Measurements from ENCODE around the gene OGDH. TPM values are rescaled to one million over a fixed set of nuclear protein-coding genes. Genes with fewer than 3 reads are reported as not detected.

The OGDH gene
- total RNA-seq, 4 donors from 2014 or later, result 74.0 to 160 (median 143) TPM

DNA sequence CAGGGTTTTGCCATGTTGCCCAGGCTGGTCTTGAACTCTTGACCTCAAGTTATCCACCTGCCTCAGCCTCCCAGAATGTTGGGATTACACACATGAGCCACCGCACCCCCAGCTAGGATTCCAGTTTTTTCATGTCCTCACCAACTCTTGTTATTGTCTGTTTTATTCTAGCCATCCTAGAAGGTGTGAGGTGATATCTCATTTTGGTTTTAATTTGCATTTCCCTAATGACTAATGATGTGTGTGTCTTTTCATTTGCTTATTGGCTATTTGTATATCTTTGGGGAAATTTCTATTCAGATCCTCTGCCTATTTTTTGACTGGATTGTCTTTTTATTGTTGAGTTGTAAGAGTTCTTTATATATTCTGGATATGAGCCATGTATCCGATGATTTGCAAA lies 83.0 kb downstream of the OGDH start:
- 99 to 100% methylated on average over 2 of the region's 2 CpGs for WGBS, 2 donors (ENCODE audit: low coverage in 1 of 2)
- Histone ChIP-seq H3K4me1 (no peaks in the 10 kb centered on the region), H3K27me3 (no peaks in the 10 kb centered on the region), H3K9me3 (no peaks in the 10 kb centered on the region), H3K27ac (no peak overlapping the region), H3K4me3 (no peak overlapping the region), H3K36me3 (peaks cover 0 to 30% (median 14%) of the 10 kb centered on the region in 4 donors)
- intact Hi-C loops (cut with DNase I; ENCODE audit: low total_unique reads), result no loop called here
- TF ChIP-seq EP300 (IDR thresholded peaks at IDR 0.05; ENCODE audit: low read depth) (no peak), POLR2A (IDR thresholded peaks at IDR 0.05) (no peak), POLR2AphosphoS5 (IDR thresholded peaks at IDR 0.05) (no peak)
- TF ChIP-seq, protein P1, sequence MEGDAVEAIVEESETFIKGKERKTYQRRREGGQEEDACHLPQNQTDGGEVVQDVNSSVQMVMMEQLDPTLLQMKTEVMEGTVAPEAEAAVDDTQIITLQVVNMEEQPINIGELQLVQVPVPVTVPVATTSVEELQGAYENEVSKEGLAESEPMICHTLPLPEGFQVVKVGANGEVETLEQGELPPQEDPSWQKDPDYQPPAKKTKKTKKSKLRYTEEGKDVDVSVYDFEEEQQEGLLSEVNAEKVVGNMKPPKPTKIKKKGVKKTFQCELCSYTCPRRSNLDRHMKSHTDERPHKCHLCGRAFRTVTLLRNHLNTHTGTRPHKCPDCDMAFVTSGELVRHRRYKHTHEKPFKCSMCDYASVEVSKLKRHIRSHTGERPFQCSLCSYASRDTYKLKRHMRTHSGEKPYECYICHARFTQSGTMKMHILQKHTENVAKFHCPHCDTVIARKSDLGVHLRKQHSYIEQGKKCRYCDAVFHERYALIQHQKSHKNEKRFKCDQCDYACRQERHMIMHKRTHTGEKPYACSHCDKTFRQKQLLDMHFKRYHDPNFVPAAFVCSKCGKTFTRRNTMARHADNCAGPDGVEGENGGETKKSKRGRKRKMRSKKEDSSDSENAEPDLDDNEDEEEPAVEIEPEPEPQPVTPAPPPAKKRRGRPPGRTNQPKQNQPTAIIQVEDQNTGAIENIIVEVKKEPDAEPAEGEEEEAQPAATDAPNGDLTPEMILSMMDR (IDR thresholded peaks at IDR 0.05), result no peak
- in situ Hi-C loops (cut with MboI; ENCODE audit: low pct_ligation_motif_present in 1 of 4, low pct_unique_long_range_greater_than_20kb in 1 of 4, low sequenced_read_pairs in 3 of 4), result no loop called here
- DNase-seq, result no peak

DNA sequence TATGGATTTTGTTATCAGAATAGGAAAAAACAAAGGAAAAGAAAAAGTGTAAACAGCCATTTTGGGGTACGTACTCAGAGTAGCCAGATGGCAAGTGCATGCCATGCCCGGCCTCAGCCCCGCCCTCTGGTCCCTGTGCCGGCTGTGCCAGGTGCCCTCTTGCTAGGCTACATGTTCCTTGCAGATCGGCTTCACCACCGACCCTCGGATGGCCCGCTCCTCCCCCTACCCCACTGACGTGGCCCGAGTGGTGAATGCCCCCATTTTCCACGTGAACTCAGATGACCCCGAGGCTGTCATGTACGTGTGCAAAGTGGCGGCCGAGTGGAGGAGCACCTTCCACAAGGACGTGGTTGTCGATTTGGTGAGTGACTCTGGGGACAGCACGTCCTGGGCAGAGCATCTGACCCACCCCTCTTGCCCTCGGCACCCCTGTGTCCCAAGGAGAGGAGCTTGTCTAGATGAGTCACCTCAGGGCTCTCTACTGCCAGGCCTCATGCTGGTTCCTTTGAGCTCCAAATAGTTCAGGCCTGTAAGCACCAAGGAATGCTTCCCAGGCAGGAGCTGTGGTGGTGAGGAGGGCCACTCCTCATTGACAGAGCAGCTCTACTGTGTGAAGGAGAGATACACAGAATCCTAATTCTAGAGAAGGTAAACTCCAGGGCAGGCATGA lies 87.3 kb downstream of the OGDH start:
- Histone ChIP-seq H3K9me3 (no peaks in the 10 kb centered on the region), H3K4me1 (no peaks in the 10 kb centered on the region), H3K36me3 (peaks cover 0 to 71% (median 30%) of the 10 kb centered on the region in 4 donors), H3K4me3 (no peak overlapping the region), H3K27ac (no peak overlapping the region), H3K27me3 (no peaks in the 10 kb centered on the region)
- intact Hi-C loops (cut with DNase I; ENCODE audit: low total_unique reads), result no loop called here
- no peak for DNase-seq
- TF ChIP-seq EP300 (IDR thresholded peaks at IDR 0.05; ENCODE audit: low read depth) (no peak), POLR2AphosphoS5 (IDR thresholded peaks at IDR 0.05) (no peak), POLR2A (IDR thresholded peaks at IDR 0.05) (no peak)
- TF ChIP-seq, protein P1 (IDR thresholded peaks at IDR 0.05), result no peak
- in situ Hi-C loops (cut with MboI; ENCODE audit: low pct_ligation_motif_present in 1 of 4, low pct_unique_long_range_greater_than_20kb in 1 of 4, low sequenced_read_pairs in 3 of 4), result no loop called here
- 93 to 94% methylated on average over 10 to 15 of the region's 19 CpGs for whole genome bisulfite sequencing, 2 donors (ENCODE audit: low coverage in 1 of 2)

DNA sequence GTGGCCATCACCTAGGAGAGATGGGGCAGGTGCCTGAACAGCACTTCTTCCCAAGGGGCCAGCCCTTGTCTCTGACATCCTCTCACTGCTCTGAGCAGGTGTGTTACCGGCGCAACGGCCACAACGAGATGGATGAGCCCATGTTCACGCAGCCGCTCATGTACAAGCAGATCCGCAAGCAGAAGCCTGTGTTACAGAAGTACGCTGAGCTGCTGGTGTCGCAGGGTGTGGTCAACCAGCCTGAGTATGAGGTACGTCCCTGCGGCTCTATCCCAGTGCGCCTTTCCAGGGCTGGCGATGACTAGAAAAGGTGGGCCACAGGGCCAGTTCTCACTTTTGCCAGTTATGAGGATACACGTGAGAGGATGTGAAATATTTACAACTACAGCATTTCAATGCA lies 87.9 kb downstream of the OGDH start:
- Histone ChIP-seq H3K9me3 (no peaks in the 10 kb centered on the region), H3K4me3 (no peak overlapping the region), H3K27ac (no peak overlapping the region), H3K36me3 (peaks cover 0 to 73% (median 33%) of the 10 kb centered on the region in 4 donors), H3K4me1 (no peaks in the 10 kb centered on the region), H3K27me3 (no peaks in the 10 kb centered on the region)
- intact Hi-C loops (cut with DNase I; ENCODE audit: low total_unique reads) (no loop called here), in situ Hi-C loops (cut with MboI; ENCODE audit: low pct_ligation_motif_present in 1 of 4, low pct_unique_long_range_greater_than_20kb in 1 of 4, low sequenced_read_pairs in 3 of 4) (no loop called here)
- WGBS, 2 donors (ENCODE audit: low coverage in 1 of 2), result 97% methylated on average over 14 of the region's 14 CpGs; no CpG with 5 or more reads in 1 of the 2 donors
- TF ChIP-seq EP300 (IDR thresholded peaks at IDR 0.05; ENCODE audit: low read depth) (no peak), POLR2AphosphoS5 (IDR thresholded peaks at IDR 0.05) (no peak), POLR2A (IDR thresholded peaks at IDR 0.05) (no peak)
- TF ChIP-seq, protein P1 (IDR thresholded peaks at IDR 0.05), result no peak
- no peak for DNase-seq

DNA sequence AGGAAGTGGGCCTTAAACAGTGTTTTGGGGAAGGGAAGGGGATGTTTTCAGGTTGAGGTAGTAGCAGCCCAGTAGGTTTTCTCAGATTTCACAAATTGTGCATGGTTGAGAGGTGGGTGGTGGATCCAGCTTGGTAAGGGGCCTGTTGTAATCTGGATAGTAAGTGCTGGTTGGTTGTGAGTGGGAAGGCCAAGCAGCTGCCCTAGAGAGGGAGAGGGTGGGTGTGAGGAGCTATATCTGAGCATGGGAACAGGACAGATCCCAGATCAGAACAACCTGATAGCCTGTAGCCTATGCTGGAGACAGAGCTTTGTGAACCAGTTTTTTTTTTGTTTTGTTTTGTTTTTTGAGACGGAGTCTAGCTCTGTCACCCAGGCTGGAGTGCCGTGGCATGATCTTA lies 88.3 kb downstream of the OGDH start:
- DNase-seq, result no peak
- H3K27me3 ChIP-seq, result no peaks in the 10 kb centered on the region
- WGBS, 2 donors (ENCODE audit: low coverage in 1 of 2), result 98 to 100% methylated on average over 2 of the region's 2 CpGs
- no peak overlapping the region for H3K27ac ChIP-seq
- in situ Hi-C loops (cut with MboI; ENCODE audit: low pct_ligation_motif_present in 1 of 4, low pct_unique_long_range_greater_than_20kb in 1 of 4, low sequenced_read_pairs in 3 of 4) (no loop called here), intact Hi-C loops (cut with DNase I; ENCODE audit: low total_unique reads) (no loop called here)
- no peaks in the 10 kb centered on the region for H3K4me1 ChIP-seq
- H3K36me3 ChIP-seq, result peaks cover 0 to 74% (median 34%) of the 10 kb centered on the region in 4 donors
- H3K9me3 ChIP-seq, result no peaks in the 10 kb centered on the region
- TF ChIP-seq POLR2A (IDR thresholded peaks at IDR 0.05) (no peak), EP300 (IDR thresholded peaks at IDR 0.05; ENCODE audit: low read depth) (no peak), POLR2AphosphoS5 (IDR thresholded peaks at IDR 0.05) (no peak)
- TF ChIP-seq, protein P1 (IDR thresholded peaks at IDR 0.05), result no peak
- H3K4me3 ChIP-seq, result no peak overlapping the region

Measured in transverse colon (tissue), 4 donors.